Left lung (tissue), 10 donors: ENCODE measurements around the gene DMD. TPM values are rescaled to one million over a fixed set of nuclear protein-coding genes. Genes with fewer than 3 reads are reported as not detected.

Source experiments
- ATAC-seq: fragments of 200-7000 bp; cut with Tn5 transposase; one replicate; pipeline ENCODE4 v1.9.1; 2020; ENCODE audit warnings: moderate library complexity
- DNase-seq, 4 donors: peaks; one replicate each; pipeline ENCODE4 v3.0.0-alpha.2; 2013 to 2020
- H3K27ac ChIP-seq, 2 donors: fragments of 200-600 bp; sonication (generic) in 1 of 2; one replicate each; pipeline versions ENCODE4 v1.5.0 to v1.8.0; 2020 to 2021
- H3K27me3 ChIP-seq, 2 donors: fragments of 200-600 bp; sonication (generic) in 1 of 2; one replicate each; pipeline versions ENCODE4 v1.5.0 to v1.8.0; 2020 to 2021
- H3K36me3 ChIP-seq, 2 donors: fragments of 200-600 bp; sonication (generic) in 1 of 2; one replicate each; pipeline versions ENCODE4 v1.5.0 to v1.8.0; 2020 to 2021
- H3K4me1 ChIP-seq, 2 donors: fragments of 200-600 bp; one replicate each; pipeline ENCODE4 v1.8.0; 2021
- H3K4me3 ChIP-seq, 2 donors: fragments of 200-600 bp; sonication (generic) in 1 of 2; one replicate each; pipeline versions ENCODE4 v1.5.0 to v1.8.0; 2020 to 2021; ENCODE audit warnings: mild to moderate bottlenecking in 1 of 2
- H3K9me3 ChIP-seq, 2 donors: fragments of 200-600 bp; sonication (generic) in 1 of 2; one replicate each; pipeline versions ENCODE4 v1.5.0 to v1.8.0; 2020 to 2021
- CTCF ChIP-seq, 2 donors: fragments of 200-600 bp; sonication (generic) in 1 of 2; IDR thresholded peaks; one replicate each; pipeline versions ENCODE4 v1.5.0 to v1.8.0; 2021; ENCODE audit warnings: antibody characterized with exemption in 2 of 2
- intact Hi-C, 2 donors: fragments of 100-400 bp; cut with DNase I; formaldehyde crosslinking; loops; one replicate each; pipeline versions ENCODE4 v1.11.2 to v1.14.2; 2022
- polyA plus RNA-seq, 6 donors: library from polyadenylated mRNA; unstranded; fragments of 120-200 nt; gene quantifications; one replicate each; pipeline ENCODE4 v1.2.1, GENCODE V29; 2013; ENCODE audit not compliant: insufficient read length in 6 of 6
- total RNA-seq, 2 donors: library from RNA; stranded (reverse); fragmentation: NEBNext Ultra II Directional; extraction: Animal tissue kit (Norgen Biotek cat#: 25700); gene quantifications; one replicate each; pipeline ENCODE4 v1.2.1, GENCODE V29; 2021
- donor health status: DM: no; HTN: yes; CAD: no.
- donor health status: DM: no; HTN: no; CAD: no.

Gene DMD
- total and polyA plus RNA-seq, 8 donors = 16.6 to 68.8 (median 54.0) TPM

- intact Hi-C loops = no loop called here
- ATAC-seq = no peak
- H3K4me3 ChIP-seq = no peak overlapping the region
- no peaks in the 10 kb centered on the region for H3K36me3 ChIP-seq
- DNase-seq = no peak
- no peak for TF ChIP-seq CTCF (IDR thresholded peaks at IDR 0.05)
- H3K27me3 ChIP-seq = no peaks in the 10 kb centered on the region
- no peaks in the 10 kb centered on the region for H3K9me3 ChIP-seq
- H3K4me1 ChIP-seq = no peaks in the 10 kb centered on the region
- H3K27ac ChIP-seq = no peak overlapping the region
Measured at GRCh38 chrX:33129607-33130006, 81.7 kb downstream of the DMD start.

GRCh38 chrX:33128048-33128805, 83.1 kb downstream of the DMD start:
- no peaks in the 10 kb centered on the region for H3K27me3 ChIP-seq
- no peak for DNase-seq
- no peaks in the 10 kb centered on the region for H3K9me3 ChIP-seq
- no peaks in the 10 kb centered on the region for H3K36me3 ChIP-seq
- no peaks in the 10 kb centered on the region for H3K4me1 ChIP-seq
- H3K27ac ChIP-seq = no peak overlapping the region
- no peak for ATAC-seq
- TF ChIP-seq CTCF (IDR thresholded peaks at IDR 0.05) = no peak
- intact Hi-C loops = no loop called here
- H3K4me3 ChIP-seq = no peak overlapping the region

- intact Hi-C loops = no loop called here
- Histone ChIP-seq H3K4me3 (no peak overlapping the region), H3K36me3 (no peaks in the 10 kb centered on the region), H3K9me3 (no peaks in the 10 kb centered on the region), H3K27me3 (no peaks in the 10 kb centered on the region), H3K27ac (no peak overlapping the region), H3K4me1 (no peaks in the 10 kb centered on the region)
- TF ChIP-seq CTCF (IDR thresholded peaks at IDR 0.05) = no peak
- ATAC-seq (no peak), DNase-seq (no peak)
Measured at GRCh38 chrX:33126469-33126868, 84.9 kb downstream of the DMD start.

GRCh38 chrX:33109858-33110257, 101.5 kb downstream of the DMD start:
- H3K4me1 ChIP-seq = no peaks in the 10 kb centered on the region
- no peaks in the 10 kb centered on the region for H3K9me3 ChIP-seq
- no peaks in the 10 kb centered on the region for H3K36me3 ChIP-seq
- no peak for TF ChIP-seq CTCF (IDR thresholded peaks at IDR 0.05)
- no peaks in the 10 kb centered on the region for H3K27me3 ChIP-seq
- no peak overlapping the region for H3K27ac ChIP-seq
- ATAC-seq = no peak
- intact Hi-C loops = no loop called here
- no peak for DNase-seq
- no peak overlapping the region for H3K4me3 ChIP-seq

- intact Hi-C loops = no loop called here
- TF ChIP-seq CTCF (IDR thresholded peaks at IDR 0.05) = no peak
- H3K27me3 ChIP-seq = peaks cover 0 to 3% of the 10 kb centered on the region in 2 donors
- no peak overlapping the region for H3K27ac ChIP-seq
- ATAC-seq (no peak), DNase-seq (no peak)
- no peak overlapping the region for H3K4me3 ChIP-seq
- no peaks in the 10 kb centered on the region for H3K36me3 ChIP-seq
- H3K9me3 ChIP-seq = no peaks in the 10 kb centered on the region
- H3K4me1 ChIP-seq = no peaks in the 10 kb centered on the region
Measured at GRCh38 chrX:33106737-33107136, 104.6 kb downstream of the DMD start.
